ENCODE measurements around the gene SLC51B. TPM values are rescaled to one million over a fixed set of nuclear protein-coding genes. Genes with fewer than 3 reads are reported as not detected.

Gene SLC51B
- total and polyA plus RNA-seq, 10 of the 15 experiments (the other 5 are each of a cell fraction or from before 2014, with no cell fraction given) = 0.05 to 0.17 (median 0.13) TPM; not detected in 7

DNA sequence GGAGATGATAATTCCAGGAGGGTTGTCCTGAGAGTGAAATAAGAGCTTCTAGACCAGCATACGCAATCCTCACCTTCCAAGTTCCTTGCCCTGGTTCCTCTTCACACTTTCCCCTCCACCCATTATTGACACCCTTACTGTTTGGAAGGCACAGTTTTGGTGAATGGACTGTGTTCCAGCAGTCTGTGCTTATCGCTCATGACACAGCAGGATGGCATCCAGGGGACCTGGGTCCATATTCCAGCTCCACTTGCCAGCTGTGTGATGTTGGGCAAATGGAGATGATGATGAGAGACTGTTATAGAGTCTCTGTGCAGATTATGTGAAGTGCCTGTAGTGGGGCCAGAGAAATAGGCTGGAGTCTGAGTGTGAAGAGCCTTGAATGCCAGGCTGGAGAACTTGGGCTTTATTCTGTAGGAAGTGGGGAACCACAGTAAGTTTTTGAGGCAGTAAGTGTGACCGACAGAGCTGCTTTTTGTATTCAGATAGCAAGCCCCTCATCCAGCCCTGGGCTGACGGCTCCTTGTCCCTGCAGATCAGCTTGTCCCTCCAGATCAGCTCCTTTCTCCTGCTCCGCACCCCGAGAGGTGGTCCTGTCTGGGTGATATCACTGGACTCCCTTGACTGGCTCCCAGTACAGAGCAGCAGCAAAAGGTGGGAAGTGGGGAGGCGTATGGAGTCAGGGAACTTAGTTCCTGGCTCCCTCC is 39.5 kb downstream of the SLC51B start:
- no peak for TF ChIP-seq SREBF2 (IDR thresholded peaks at IDR 0.05; ENCODE audit: low read length)
- TF ChIP-seq ZBTB4 (CRISPR knock-in tag; IDR thresholded peaks at IDR 0.05) = no peak
- no peak for TF ChIP-seq STAT3 (IDR thresholded peaks at IDR 0.05; ENCODE audit: low read depth, low read length)
- no peak for TF ChIP-seq PAX8 (IDR thresholded peaks at IDR 0.05)
- in situ Hi-C loops (cut with MboI) = no loop called here
- ChIA-PET CTCF (interaction anchor here (0.7 to 2.7 kb wide), 3 partner anchors 30 to 54 kb away, joined by 3 to 14 read pairs (median 3); no protein-coding TSS in a partner anchor), POLR2A (no interaction called here), SMC1A (ENCODE audit: uncharacterized antibody, unreplicated experiment) (interaction anchor here (0.7 to 1.3 kb wide), 2 partner anchors 31 to 33 kb away, joined by 3 read pairs; no protein-coding TSS in a partner anchor), RAD21 (ENCODE audit: unreplicated experiment) (interaction anchor here (0.9 to 1.3 kb wide), 2 partner anchors 41 to 51 kb away, joined by 3 to 4 read pairs; no protein-coding TSS in a partner anchor)
- no peak overlapping the region for H3K4me2 ChIP-seq (ENCODE audit: control insufficient read depth, insufficient read depth)
- H3K79me2 ChIP-seq (ENCODE audit: control insufficient read depth, insufficient read depth, low read length) = no peaks in the 10 kb centered on the region
- DNase-seq (ENCODE audit: low read depth, low spot score) = no peak
- peaks cover 3% of the 10 kb centered on the region; the same call in 1 of the 2 replicates for H4K20me1 ChIP-seq (ENCODE audit: control insufficient read depth, insufficient read depth)
- no peak for ATAC-seq
- no peak overlapping the region for H3K27ac ChIP-seq (ENCODE audit: control insufficient read depth, insufficient read depth)
- H3K4me3 ChIP-seq = no peak overlapping the region
- no peak overlapping the region for H3K9ac ChIP-seq (ENCODE audit: control insufficient read depth, insufficient read depth, low read length)
- H2AFZ ChIP-seq (ENCODE audit: control insufficient read depth, low read depth, low read length) = no peak overlapping the region
- WGBS (ENCODE audit: insufficient coverage, insufficient replicate concordance, low lambda C conversion rate, missing lambda C conversion rate) = 51% methylated on average over 7 of the region's 7 CpGs
- intact Hi-C loops (cut with micrococcal nuclease; ENCODE audit: unreplicated experiment) = loop anchor here (10.0 kb wide), 1 partner anchor 350 kb away; no protein-coding TSS in a partner anchor
- no peaks in the 10 kb centered on the region for H3K9me3 ChIP-seq (replicated peaks; ENCODE audit: control insufficient read depth, insufficient read depth, low read length)
- no peaks in the 10 kb centered on the region for H3K4me1 ChIP-seq (ENCODE audit: control insufficient read depth, insufficient read depth, low read length)
- H3K36me3 ChIP-seq (ENCODE audit: control insufficient read depth in 2 of 2, insufficient read depth in 2 of 2, low read length in 1 of 2) = no peaks in the 10 kb centered on the region
- no peak for FAIRE-seq
- no TSS peak for BruUV-seq (replicated peaks)
- peaks cover 0 to 6% of the 10 kb centered on the region in 2 experiments; a peak in 1 of 4 replicates for H3K27me3 ChIP-seq (replicated peaks in 1 of 2; ENCODE audit: control insufficient read depth in 2 of 2, insufficient read depth in 2 of 2, low read length in 1 of 2)
